Measurements from ENCODE around the gene PCDHGA1.
"Not testable (repeated sequence)": the region's sequence is repeated elsewhere in the genome, so short reads cannot be mapped to it uniquely, and the experiment has no call there.

PCDHGA1 gene

DNA sequence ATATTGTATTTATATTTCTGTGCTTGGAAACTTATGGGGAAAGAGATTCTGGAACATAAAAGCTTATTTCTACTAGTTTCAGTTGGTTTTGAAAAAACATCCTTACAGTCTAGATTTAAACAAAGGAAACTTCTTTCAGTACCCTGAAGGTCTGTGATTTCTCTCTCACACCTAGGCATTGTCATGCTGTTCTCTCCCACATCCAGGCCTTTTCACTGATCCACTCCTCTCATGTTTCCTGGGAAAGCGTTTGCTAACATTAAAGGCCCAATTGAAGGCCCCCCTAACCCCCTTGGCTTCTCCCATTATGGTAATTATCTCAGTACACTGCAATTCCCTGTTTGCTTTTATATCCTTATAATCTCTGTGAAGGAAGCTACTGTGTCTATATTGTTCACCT is 12.5 kb downstream of the PCDHGA1 start:
- no peak for DNase-seq (ENCODE audit: low read depth)
- TF ChIP-seq, protein P1, sequence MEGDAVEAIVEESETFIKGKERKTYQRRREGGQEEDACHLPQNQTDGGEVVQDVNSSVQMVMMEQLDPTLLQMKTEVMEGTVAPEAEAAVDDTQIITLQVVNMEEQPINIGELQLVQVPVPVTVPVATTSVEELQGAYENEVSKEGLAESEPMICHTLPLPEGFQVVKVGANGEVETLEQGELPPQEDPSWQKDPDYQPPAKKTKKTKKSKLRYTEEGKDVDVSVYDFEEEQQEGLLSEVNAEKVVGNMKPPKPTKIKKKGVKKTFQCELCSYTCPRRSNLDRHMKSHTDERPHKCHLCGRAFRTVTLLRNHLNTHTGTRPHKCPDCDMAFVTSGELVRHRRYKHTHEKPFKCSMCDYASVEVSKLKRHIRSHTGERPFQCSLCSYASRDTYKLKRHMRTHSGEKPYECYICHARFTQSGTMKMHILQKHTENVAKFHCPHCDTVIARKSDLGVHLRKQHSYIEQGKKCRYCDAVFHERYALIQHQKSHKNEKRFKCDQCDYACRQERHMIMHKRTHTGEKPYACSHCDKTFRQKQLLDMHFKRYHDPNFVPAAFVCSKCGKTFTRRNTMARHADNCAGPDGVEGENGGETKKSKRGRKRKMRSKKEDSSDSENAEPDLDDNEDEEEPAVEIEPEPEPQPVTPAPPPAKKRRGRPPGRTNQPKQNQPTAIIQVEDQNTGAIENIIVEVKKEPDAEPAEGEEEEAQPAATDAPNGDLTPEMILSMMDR (conservative IDR thresholded peaks at IDR 0.05; ENCODE audit: low read depth, low read length), result no peak
- H3K4me3 ChIP-seq (ENCODE audit: low read length), result no peak overlapping the region

DNA sequence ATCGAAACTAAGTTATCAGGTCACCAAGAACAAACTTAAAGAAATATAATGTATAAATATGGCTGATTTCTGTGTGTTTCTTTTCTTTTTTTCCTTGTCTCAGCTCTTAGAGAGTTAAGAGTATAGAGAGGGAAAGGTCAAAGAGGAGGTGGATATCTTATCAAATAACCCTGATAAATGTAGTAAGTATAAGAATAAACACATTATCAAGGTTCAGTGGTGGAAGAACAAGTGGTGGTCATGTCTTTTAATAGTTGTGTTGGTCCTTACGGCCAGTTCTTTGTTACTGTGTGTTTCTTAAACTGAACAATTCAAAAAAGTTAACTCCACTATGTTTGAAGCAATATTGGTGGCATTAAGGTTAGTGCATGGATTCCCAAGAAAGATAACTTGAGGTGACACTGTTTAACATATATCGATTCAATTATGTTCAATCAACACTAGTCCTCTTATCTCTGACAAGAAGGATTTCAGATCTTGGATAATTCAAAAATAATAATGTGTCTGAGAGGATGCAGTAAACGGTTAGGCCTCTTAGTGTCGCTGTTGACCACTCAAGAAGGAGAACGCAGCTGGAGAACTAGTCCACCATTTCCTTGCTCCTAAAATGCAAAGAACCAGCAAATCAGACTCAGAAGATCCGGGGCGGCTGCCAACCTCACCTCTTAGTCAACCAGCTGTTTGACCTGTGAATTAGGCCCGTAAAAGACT is 13.1 kb downstream of the PCDHGA1 start, which contains the start of gene PCDHGA3:
PCDHGA3 (plus strand) TSS at position 588 of the 711 bp plus-strand sequence. CDS start 205 bp downstream, outside the sequence.
- peak within 1 kb of the TSS; percentile 37 for H3K4me3 ChIP-seq (ENCODE audit: low read length)
- DNase-seq (ENCODE audit: low read depth), result no peak

DNA sequence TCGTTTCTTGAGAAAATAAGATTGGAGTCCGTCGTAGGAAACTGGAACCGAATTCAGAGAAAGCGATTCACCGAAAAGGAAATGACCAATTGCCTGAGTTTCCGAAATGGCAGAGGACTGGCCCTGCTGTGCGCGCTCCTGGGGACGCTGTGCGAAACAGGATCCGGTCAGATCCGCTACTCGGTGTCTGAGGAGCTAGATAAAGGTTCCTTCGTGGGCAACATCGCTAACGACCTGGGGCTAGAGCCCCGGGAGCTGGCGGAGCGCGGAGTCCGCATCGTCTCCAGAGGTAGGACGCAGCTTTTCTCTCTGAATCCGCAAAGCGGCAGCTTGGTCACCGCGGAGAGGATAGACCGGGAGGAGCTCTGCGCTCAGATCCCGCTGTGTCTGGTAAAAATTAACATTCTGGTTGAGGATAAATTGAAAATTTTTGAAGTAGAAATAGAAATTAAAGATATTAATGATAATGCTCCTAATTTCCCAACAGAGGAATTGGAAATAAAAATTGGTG is 13.7 kb downstream of the PCDHGA1 start:
- TF ChIP-seq, protein P1 (conservative IDR thresholded peaks at IDR 0.05; ENCODE audit: low read depth, low read length), result no peak
- peak overlapping the region; percentile 37 for H3K4me3 ChIP-seq (ENCODE audit: low read length)
- no peak for DNase-seq (ENCODE audit: low read depth)

More for the DNA sequence above, 13.1 kb downstream of the PCDHGA1 start, which contains the start of gene PCDHGA3:
- TF ChIP-seq, protein P1 (conservative IDR thresholded peaks at IDR 0.05; ENCODE audit: low read depth, low read length), result peak; percentile 46

DNA sequence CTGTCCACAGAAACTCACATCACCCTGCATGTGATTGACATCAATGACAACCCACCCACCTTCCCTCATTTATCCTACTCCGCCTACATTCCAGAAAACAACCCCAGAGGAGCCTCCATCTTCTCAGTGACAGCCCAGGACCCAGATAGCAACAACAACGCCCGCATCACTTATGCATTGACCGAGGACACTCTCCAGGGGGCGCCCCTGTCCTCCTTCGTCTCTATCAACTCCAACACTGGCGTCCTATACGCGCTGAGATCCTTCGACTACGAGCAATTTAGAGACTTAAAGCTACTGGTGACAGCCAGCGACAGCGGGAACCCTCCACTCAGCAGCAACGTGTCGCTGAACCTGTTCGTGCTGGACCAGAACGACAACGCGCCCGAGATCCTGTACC is 15.0 kb downstream of the PCDHGA1 start:
- H3K4me3 ChIP-seq (ENCODE audit: low read length), result no peak overlapping the region
- DNase-seq (ENCODE audit: low read depth), result no peak
- TF ChIP-seq, protein P1 (conservative IDR thresholded peaks at IDR 0.05; ENCODE audit: low read depth, low read length), result no peak

DNA sequence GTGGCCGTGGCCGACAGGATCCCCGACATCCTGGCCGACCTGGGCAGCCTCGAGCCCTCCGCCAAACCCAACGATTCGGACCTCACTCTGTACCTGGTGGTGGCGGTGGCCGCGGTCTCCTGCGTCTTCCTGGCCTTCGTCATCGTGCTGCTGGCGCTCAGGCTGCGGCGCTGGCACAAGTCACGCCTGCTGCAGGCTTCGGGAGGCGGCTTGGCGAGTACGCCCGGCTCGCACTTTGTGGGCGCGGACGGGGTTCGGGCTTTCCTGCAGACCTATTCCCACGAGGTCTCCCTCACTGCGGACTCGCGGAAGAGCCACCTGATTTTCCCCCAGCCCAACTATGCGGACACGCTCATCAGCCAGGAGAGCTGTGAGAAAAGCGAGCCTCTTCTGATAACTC is 15.7 kb downstream of the PCDHGA1 start:
- not testable (repeated sequence) for H3K4me3 ChIP-seq (ENCODE audit: low read length); DNase-seq (ENCODE audit: low read depth)

DNA sequence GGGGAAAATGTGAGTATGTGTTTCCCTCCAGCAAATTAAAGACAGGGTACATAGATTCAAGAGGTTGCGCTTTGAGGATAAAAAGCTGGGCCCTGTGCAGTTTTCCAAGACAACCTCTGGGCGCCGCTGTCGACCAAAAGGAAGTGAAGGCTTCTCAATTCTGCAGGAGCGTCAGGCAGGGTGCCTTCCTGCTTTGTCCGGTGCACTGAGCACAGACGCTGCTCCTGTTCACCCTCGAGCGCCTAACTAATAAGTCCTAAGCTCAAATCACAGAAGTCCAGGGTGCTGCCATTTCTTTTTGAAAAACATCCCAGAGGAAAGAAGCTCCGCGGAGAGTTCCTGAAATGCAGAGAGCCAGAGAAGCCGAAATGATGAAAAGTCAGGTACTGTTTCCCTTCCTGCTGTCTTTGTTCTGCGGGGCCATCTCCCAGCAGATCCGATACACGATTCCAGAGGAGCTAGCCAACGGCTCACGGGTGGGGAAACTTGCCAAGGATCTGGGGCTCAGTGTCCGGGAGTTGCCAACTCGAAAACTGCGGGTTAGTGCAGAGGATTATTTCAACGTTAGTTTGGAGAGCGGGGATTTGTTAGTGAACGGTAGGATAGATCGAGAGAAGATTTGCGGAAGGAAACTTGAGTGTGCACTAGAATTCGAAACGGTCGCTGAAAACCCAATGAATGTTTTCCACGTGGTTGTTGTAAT is 19.8 kb downstream of the PCDHGA1 start, which contains the start of gene PCDHGB1:
PCDHGB1 (plus strand) TSS at position 183 of the 703 bp plus-strand sequence; CDS start at position 345, 162 bp downstream.
- no peak for DNase-seq (ENCODE audit: low read depth)
- H3K4me3 ChIP-seq (ENCODE audit: low read length), result peak within 1 kb of the TSS; percentile 26
- TF ChIP-seq, protein P1 (conservative IDR thresholded peaks at IDR 0.05; ENCODE audit: low read depth, low read length), result peak; percentile 50

DNA sequence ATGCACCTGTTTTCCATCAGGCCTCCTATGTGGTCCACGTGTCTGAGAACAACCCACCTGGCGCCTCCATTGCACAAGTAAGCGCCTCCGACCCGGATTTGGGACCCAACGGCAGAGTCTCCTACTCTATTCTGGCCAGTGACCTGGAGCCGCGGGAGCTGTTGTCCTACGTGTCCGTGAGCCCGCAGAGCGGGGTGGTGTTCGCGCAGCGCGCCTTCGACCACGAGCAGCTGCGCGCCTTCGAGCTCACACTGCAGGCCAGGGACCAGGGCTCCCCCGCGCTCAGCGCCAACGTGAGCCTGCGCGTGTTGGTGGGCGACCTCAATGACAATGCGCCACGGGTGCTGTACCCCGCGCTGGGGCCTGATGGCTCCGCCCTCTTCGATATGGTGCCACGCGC is 21.3 kb downstream of the PCDHGA1 start:
- no peak for DNase-seq (ENCODE audit: low read depth)
- TF ChIP-seq, protein P1 (conservative IDR thresholded peaks at IDR 0.05; ENCODE audit: low read depth, low read length), result no peak
- no peak overlapping the region for H3K4me3 ChIP-seq (ENCODE audit: low read length)

Measured in retinal pigment epithelial cell (primary cell).